ENCODE results near the gene DNER. TPM values are rescaled to one million over a fixed set of nuclear protein-coding genes. Genes with fewer than 3 reads are reported as not detected.

DNER gene
- total and polyA plus RNA-seq, 12 donors, result 49.2 to 309 (median 155) TPM

GRCh38 chr2:229426464-229426863 lies 287.9 kb downstream of the DNER start:
- Histone ChIP-seq H3K36me3 (replicated peaks in 1 of 2) (no peaks in the 10 kb centered on the region), H3K27ac (no peak overlapping the region), H3K27me3 (no peaks in the 10 kb centered on the region), H3K9me3 (replicated peaks in 1 of 3) (no peaks in the 10 kb centered on the region), H3K4me3 (no peak overlapping the region), H3K4me1 (replicated peaks in 1 of 2) (peaks cover 4% of the 10 kb centered on the region in 2 donors)
- no peak for DNase-seq
- WGBS, 4 donors, result 83 to 89% (median 84%) methylated on average over 6 of the region's 6 CpGs
- intact Hi-C loops (cut with DNase I), result loop anchor here in 1 of 2 donors (10.0 kb wide), 1 partner anchor 288 kb away; the partner anchor contains the start of gene DNER
- no peak for TF ChIP-seq CTCF (IDR thresholded peaks at IDR 0.05)
- no peak for TF ChIP-seq POLR2A (IDR thresholded peaks at IDR 0.05)

- intact Hi-C loops (cut with DNase I), result loop anchor here in 1 of 2 donors (10.0 kb wide), 1 partner anchor 289 kb away; the partner anchor contains the start of gene DNER
- H3K9me3 ChIP-seq (replicated peaks in 1 of 3), result no peaks in the 10 kb centered on the region
- no peaks in the 10 kb centered on the region for H3K36me3 ChIP-seq (replicated peaks in 1 of 2)
- H3K27me3 ChIP-seq, result no peaks in the 10 kb centered on the region
- H3K27ac ChIP-seq, result no peak overlapping the region
- H3K4me1 ChIP-seq (replicated peaks in 1 of 2), result no peaks in the 10 kb centered on the region
- no peak overlapping the region for H3K4me3 ChIP-seq
- DNase-seq, result no peak
- TF ChIP-seq CTCF (IDR thresholded peaks at IDR 0.05) (no peak), POLR2A (IDR thresholded peaks at IDR 0.05) (no peak)
- WGBS, 4 donors, result 79 to 84% (median 83%) methylated on average over 8 to 9 of the region's 9 CpGs
Observed at GRCh38 chr2:229425598-229425997, 288.8 kb downstream of the DNER start.

GRCh38 chr2:229422063-229422462 lies 292.3 kb downstream of the DNER start:
- intact Hi-C loops (cut with DNase I), result loop anchor here in 1 of 2 donors (10.0 kb wide), 1 partner anchor 293 kb away; the partner anchor contains the start of gene DNER
- Histone ChIP-seq H3K4me3 (no peak overlapping the region), H3K4me1 (replicated peaks in 1 of 2) (peaks cover 10 to 19% of the 10 kb centered on the region in 2 donors), H3K36me3 (replicated peaks in 1 of 2) (no peaks in the 10 kb centered on the region), H3K27me3 (no peaks in the 10 kb centered on the region), H3K9me3 (replicated peaks in 1 of 3) (no peaks in the 10 kb centered on the region), H3K27ac (no peak overlapping the region)
- no peak for DNase-seq
- WGBS, 4 donors, result 29 to 37% (median 32%) methylated on average over 6 of the region's 6 CpGs
- TF ChIP-seq POLR2A (IDR thresholded peaks at IDR 0.05) (no peak), CTCF (IDR thresholded peaks at IDR 0.05) (no peak)

- H3K4me1 ChIP-seq (replicated peaks in 1 of 2), result peaks cover 10 to 22% of the 10 kb centered on the region in 2 donors
- TF ChIP-seq POLR2A (IDR thresholded peaks at IDR 0.05) (no peak), CTCF (IDR thresholded peaks at IDR 0.05) (no peak)
- no peaks in the 10 kb centered on the region for H3K27me3 ChIP-seq
- DNase-seq, result no peak
- no peaks in the 10 kb centered on the region for H3K36me3 ChIP-seq (replicated peaks in 1 of 2)
- H3K27ac ChIP-seq, result peak overlapping the region in 1 of 5 donors; percentile 19
- intact Hi-C loops (cut with DNase I), result no loop called here
- no peaks in the 10 kb centered on the region for H3K9me3 ChIP-seq (replicated peaks in 1 of 3)
- no peak overlapping the region for H3K4me3 ChIP-seq
- 24 to 35% (median 27%) methylated on average over 1 of the region's 1 CpG for WGBS, 4 donors
Observed at GRCh38 chr2:229419158-229419557, 295.2 kb downstream of the DNER start.
